Measurements from ENCODE around the gene TNFRSF21.
"Not testable (repeated sequence)": the region's sequence is repeated elsewhere in the genome, so short reads cannot be mapped to it uniquely, and the experiment has no call there.

The TNFRSF21 gene

DNA sequence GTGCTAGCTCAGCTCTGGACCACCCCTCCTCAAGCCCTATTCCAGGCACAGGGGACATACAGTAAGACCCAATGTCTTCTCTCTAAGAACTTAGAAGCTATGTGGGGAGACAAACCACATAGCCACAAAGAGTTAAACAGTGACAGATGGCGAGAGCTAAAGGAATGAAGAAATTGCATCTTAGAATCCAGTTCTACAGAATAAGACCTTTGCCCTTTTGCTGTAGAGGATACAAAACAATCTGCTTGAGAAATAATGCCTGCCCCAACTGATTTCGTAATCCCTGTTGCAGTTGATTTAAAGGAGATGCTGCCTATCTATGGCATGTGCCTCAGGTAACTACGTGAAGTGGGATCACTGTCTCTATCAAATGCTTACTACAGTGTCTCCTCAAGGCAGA is 31.2 kb downstream of the TNFRSF21 start:
- no peak for DNase-seq

DNA sequence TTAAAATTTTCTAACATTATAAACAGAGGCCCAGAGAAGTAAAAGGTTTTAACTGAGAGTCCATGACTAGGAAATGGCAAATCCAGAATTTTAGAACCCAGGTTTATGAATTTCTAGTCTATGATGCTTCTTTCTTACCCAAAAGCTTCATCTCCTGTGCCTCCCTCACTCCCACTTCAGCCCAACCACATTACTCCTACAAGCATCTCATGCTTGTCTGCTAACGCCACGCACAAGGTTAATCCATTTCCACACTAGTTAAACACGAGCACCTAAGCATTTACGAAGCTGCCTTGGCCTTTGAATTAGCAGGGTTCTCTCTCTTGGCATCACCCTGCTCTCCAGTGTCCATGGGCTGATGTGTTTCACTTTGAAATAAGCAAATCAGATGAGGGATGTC is 32.0 kb downstream of the TNFRSF21 start:
- no peak for DNase-seq

DNA sequence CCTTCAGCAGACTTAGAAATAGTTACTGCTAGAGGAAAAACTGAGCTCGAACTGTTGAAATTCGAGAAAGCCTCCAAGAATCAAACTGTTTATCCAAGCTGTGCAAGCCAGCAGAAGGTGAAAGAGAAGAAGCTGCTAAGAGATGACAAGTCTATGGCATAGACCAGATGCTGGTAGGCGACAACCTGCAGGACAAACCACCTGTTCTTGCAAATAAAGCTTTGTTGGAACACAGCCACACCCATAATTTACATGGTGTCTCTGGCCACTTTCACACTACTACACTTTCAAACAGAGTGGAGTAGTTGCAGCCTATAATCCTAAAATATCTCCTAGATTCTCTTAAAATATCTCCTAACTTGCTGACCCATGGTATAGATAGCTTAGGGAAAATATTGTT is 33.3 kb downstream of the TNFRSF21 start:
- no peak for DNase-seq

DNA sequence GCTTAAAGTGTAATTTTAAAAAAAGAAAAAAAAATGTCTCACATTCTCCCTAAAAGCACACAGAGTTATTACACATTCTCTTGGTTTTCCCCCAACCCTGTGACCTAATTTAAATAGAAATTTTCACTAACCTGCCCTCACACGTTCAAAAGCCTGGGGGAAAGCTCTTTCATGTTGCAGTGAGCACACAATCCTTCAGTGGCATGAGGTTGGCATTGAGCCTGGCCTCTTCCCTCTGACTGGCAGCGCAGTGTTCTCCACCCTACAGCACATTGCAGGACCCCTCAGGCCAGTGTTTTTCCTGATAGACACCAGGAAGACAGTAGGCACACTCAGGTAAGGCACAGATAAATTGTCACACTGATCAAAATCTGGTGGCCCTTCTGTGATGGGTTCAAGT is 34.1 kb downstream of the TNFRSF21 start:
- DNase-seq: no peak

DNA sequence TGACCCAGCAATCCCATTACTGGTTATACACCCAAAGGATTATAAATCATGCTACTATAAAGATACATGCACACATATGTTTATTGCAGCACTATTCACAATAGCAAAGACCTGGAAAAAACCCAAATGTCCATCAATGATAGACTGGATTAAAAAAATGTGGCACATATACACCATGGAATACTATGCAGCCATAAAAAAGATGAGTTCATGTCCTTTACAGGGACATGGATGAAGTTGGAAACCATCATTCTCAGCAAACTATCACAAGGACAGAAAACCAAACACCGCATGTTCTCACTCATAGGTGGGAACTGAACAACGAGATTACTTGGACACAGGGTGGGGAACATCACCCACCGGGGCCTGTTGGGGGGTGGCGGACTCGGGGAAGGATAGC is 34.6 kb downstream of the TNFRSF21 start:
- not testable (repeated sequence) for DNase-seq

DNA sequence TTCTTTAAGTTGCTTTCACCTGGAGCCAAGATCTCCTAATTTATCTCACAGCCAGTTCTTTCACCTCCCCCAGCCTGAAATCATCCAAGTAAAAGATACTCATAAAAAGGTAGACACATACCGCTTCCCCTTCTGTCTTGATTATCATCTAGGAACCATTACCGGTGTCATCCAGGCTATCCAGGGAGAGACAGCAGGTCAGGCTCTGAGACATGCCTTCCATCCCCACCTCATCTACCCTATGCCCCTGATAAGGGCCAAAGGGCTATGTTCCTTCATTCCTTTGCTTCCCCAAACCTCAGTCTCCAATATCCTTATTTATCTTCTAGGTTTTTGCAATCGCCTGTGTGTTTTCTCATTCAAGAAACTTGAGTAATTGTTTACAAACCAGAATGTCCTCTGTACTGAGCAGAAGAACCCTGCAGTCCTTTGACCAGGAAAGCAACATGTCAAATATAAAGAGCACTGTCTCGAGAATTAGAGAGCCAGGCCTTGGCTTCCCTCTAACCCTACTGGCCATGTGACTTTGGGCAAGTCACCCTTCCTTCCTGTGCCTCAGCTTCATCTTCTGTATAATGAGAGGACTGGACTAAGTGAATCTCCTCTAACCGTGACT is 41.0 kb downstream of the TNFRSF21 start:
- DNase-seq: no peak

DNA sequence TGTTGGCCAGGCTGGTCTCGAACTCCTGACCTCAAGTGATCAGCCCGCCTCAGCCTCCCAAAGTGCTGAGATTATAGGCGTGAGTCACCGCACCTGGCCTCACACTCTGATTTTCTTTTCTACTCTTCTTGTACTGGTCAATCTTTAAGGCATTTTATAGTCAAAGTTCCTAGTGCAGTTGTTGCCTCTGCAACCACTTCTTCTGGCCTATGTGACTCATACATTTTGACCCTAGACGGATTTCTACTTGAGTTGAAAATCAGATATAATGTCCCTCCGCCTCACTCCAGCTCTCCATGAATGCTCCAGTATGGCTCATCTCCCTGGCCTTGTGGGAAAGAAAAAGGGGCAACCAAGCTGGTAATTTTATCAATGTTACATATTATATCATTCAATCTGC is 42.4 kb downstream of the TNFRSF21 start:
- DNase-seq: no peak

DNA sequence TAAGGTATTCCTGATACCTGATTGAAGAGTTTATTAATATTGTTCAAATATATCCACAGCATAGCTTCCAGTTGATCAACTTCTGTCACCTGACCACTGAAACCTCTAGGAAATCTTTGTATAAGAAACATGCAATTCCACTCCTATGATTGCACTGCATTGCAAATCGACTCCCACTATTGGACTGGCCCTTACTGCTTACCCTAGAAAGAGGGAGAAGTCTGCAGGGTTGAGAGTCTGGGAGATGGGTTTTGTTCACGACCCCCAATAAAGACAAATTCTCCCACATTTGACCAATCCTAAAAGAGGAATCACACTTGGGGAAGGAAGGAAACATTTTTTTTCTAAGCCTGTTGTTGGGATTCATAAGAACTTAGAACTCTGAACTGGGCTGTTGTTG is 43.7 kb downstream of the TNFRSF21 start:
- no peak for DNase-seq

DNA sequence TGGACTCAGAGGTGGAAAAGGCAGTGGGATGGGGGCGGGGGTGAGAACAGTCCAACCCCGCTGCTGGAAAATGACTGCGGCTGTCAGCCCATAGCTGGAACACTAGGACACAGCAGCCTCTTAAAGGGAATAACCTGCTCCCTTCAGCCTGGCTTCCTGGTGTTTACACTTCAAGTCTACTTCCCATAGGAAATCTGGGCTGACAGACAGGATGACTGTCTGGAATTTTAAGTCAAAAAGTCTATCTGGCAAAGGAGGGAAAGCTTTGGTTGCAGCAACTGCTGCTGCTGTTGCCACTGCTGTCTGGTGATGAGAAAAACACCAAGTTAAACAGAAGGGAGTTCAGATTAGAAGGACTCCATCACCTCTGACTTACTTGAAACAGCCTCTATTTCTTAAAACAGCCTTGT is 44.9 kb downstream of the TNFRSF21 start:
- DNase-seq: no peak

DNA sequence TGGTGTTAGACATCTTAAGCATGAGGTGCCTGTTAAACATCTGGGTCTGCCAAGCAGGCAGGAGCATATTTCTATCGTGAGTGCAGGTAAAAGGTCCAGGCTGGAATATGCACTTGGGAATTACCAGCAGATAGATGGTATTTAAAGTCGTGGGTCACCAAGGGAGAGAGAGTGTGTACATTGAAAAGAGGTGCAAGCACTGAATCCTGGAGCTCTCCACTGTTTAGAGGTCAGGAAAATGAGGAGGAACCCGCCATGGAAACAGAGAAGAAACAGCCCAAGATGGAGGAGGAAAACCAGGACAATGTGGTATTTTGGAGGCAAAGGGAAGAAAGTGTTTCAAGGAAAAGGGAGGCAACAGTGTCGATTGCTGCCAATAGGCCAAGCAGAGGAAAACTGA is 46.4 kb downstream of the TNFRSF21 start:
- DNase-seq: no peak

DNA sequence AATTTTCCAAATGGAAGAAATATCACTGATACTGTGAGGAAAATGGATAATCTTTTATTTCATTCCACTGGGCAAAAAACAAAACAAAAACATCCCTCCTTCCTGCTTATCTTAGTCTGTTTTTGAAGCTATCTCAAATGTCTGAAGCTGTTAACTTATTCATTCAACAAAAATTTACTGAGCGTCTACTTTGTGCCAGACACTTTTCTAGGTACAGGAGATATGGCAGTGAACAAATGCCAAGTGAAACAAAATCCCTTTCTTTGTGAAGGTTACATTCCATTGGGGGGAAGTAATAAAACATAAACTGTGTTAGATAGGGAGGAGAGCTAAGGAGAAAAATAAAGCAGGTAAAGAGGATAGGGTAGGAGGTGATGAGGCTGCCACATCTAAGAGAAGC is 47.5 kb downstream of the TNFRSF21 start:
- no peak for DNase-seq

DNA sequence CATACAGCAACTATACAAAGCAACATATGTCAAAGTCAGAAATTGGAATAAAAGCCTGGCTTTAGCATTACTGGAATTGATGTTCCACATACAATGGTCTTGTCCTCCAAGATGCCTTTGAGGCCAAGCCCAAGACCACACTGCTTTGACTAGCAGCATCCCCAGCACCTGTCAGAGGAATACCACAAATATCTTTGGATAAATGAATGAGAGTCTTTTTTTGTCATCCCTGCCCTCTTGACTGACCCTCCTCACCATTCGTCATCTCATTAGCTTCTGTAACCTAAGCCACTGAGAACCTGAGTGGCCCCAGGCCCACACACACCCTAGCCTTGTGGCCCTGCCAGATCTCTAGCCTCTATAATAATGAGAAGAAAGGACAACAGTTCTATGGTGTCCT is 48.5 kb downstream of the TNFRSF21 start:
- DNase-seq: no peak

DNA sequence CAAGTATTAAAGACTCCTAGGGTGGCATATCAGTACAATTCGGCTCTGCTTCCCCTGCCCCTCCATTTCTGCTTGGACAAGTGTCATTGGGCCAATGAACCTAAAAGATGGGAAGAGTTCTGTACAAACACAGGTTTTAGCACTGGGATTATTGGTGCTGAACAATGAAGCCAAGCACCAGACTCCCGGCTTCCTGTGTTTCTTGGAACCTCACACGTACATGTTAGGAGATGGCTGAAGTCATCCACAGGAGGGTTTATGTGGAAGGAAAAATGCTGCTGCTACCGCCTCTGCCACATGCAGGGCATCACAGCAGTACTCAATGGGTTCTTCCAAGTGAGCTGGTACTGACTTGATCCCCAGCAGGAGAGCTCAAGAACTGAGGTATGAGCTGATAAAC is 49.7 kb downstream of the TNFRSF21 start:
- DNase-seq: no peak

DNA sequence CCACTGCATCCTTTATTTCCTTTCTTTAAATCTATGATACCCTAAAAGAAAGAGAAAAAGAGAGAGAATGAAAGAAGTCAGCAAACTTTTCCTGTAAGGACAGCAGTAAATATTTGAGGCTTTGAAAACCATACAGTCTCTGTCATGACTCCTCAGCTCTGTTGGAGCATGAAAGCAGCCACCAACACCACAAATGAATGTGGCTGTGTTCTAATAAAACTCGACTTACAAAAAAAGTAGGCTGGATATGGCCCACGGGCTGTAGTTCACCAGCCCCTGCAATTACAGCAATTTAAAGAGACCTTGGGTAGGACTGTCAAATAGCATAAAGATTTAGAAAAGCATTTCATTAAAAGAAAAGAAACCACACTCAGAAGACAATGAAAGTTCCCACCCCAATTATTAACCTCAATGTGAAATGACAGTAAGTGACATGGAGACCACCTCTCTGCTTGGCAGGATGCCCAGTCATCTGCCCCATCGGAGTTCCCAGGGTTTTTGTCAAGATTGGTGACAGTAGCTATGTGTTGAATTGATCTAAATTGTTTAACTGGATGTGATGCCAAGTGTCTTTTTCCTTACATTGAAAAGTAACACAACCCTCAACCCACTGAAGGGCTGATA is 50.9 kb downstream of the TNFRSF21 start:
- no peak for DNase-seq

DNA sequence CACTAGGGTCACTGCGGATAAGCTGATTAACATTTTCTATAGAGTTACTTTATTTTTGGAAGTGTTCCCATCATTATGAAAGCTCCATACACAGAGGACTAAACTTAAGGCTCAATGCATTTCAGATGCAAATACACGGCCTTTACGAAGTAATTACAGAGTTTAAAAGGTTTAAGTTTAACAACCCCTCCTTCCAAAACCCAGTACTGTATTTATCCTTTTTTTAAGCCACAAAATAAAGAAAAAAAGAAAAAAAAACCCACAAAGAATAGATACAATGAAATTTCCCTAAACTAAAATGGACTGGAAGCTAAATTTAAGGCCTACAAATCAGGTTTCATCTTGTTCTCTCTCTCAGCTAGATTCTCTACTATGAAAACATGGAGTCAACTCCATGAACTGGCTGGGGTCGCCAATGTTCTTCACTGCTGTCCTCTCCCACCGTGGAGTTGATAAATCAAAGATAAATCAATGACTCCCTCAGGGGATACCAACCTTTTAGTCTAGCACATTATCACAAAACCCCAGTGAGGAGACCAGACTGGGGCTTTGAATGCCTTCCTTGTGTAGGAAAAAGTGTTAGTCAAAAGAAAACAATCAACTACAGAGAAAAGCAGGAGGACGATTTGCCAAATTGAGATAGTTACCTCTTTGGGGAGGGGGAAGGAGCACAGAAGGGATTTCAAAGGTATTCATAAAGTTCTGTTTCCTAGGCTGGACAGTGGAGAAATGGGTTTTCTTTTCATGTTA is 52.5 kb downstream of the TNFRSF21 start:
- no peak for DNase-seq

DNA sequence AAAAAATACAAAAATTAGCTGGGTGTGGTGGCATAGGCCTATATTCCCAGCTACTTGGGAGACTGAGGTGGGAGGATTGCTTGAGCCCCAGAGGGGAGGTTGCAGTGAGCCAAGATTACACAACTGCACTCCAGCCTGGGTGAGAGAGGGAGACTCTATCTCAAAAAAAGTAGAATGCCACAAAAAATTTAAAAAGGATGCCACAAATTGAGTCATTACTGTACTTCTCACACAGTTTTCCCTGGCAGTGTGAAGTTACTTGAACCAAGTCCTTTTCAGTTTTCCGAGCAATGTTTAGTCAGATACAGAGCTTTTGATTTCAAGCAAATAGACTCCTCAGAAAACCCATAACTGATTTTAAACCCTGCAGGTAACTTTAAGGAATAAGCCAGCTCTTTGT is 53.3 kb downstream of the TNFRSF21 start:
- DNase-seq: no peak

DNA sequence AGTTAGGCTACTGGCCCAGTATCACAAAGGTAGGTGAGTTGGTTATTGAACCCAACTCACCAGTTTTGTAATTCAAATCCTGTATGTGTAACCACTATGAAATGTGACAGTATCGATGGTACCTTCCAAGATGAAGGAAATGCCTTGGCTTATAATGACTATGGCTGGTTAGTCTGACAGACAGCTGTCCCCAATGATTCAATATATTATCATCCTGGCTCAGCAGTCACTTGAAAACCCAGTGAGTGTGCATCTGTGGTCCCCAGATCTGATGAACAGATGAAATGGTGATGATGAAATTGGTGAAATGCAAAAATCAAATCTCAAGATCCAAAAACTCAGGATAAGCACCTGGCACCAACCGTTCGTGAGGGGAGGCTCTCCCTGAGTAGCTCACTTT is 54.8 kb downstream of the TNFRSF21 start:
- DNase-seq: no peak

DNA sequence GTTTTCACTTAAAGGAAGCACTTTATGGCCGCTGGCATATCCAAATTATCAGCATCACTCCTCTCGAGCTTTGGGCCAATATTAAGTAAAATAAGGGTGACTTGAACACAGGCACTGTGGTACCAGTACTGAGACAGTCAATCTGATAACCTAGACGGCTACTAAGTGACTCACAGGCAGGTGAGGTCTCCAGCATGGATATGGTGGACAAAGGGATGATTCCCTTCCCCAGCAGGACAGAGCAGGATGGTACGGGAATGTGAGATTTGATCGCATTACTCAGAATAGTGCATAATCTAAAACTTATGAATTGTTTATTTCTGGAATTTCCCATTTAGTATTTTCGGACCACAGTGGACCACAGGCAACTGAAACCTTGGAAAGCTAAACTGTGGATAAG is 55.7 kb downstream of the TNFRSF21 start:
- no peak for DNase-seq

DNA sequence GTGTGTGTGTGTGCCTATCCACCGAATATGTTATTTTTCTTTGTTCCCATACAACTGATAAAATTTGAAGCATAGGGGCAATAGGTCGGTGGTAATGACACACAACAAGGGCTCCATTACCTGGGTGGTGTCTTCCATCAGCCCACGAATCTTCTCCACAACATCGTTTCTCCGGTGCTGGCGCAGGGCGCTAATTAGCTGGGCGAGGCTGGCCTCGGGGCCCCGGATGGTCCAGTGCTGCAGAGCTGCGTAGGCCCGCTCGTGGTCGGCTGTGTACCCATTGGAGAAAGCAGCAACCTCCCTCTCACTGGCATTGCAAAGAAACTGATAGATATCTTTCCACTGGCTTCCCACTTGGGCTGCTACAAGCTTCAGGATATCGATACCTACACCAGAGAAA is 56.6 kb downstream of the TNFRSF21 start:
- DNase-seq: no peak

DNA sequence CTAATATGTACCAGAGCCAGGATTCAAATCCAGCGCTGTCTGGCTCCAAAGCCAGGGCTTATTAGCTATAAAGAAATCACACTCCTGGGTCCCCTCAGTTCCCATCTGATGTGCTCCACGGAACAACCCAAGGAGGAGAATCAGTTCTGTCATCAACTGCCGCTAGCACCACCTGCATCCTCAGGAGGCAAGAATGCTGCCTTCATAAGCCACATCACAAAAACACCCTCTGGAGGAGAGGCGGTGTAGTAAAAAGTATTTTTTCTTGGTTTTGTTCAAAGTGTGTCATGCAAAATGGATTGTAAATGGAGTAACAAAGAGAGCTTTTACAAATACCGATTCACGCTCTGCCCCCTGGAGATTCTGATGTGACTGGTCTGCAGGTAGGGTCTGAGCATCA is 57.1 kb downstream of the TNFRSF21 start:
- DNase-seq: no peak

DNA sequence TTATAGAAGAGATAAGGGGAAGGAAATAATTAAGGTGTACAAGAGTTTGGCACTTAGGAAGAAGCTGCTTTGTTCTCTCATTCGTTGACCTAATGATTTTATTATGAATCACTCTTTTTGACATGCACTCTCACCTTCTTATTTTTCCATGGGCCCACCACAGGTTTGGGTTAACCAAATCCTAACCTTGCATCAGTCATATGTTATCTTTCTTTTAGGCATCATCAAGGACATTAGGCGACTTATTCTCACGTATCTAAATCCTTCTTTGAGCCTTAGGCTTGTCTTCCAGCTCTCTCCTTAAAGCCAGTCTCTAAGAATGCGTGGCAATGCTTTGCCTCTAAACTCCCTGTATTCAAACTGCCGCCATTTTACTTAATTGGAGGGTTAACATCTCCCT is 58.3 kb downstream of the TNFRSF21 start:
- no peak for DNase-seq

DNA sequence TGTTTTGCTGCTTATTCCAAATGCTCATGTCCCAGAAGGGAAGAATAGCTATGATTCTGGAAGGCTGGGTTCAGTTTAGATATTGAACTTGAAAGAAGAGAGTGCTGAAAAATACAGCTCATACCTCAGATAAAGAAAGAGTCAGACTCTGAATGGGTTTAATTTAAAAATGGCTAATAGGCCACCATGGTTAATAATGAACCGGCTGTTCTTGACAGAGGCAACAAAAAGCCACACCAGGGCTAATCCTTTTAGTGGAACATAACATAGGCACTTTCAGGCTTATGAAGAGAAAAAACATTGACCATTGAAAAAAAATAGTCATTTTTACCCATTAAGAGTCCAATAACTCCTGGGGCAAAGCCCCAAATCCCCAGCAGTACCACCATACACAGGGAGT is 59.4 kb downstream of the TNFRSF21 start:
- DNase-seq: no peak

DNA sequence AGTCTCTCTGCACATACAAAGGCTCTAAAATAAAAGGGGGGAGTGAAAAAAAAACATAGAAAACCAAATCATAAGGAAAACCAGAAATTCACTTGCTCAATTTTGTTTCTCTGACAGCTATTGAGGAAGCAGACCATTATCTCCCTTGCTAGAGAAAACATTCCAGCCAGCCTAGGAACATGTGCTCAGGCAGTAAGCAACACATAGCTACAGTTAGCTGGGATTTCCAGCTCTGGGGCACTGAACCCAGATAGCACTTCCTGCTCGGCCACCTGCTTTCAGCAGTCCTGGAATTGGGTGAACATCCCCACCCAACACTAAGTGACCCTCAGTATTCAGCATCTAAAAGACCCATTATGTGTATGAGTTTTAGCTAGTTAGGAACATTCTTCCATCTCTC is 61.3 kb downstream of the TNFRSF21 start:
- DNase-seq: no peak

DNA sequence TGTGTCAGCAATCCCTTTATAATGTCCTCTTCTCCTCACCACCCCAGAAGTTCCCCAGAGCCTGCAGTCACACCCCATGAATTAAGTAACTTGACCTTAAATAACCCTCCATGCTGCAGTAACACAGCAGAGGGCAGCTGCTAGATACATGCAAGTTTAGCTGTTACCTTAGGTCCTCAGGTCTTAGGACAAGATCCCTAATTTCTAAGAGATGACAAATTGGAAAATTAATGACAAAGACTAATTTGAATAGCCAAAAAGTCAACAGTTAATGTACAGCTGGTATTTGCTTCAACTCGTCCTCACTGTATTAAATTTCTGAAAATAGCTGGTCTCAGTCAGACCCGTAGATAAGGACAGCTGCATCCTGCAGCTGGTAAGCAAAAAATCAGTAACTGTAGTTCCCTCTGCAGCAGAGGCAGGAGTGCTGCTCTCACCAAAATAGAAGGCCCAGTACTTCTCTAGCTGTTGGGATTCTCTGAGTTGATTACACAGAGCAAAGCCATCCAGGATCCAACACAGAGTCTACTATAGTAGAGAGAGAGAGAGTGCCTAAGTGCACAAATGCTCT is 62.4 kb downstream of the TNFRSF21 start:
- DNase-seq: no peak

Measured in activated gamma-delta T cell treated with Interleukin-2 at 50 U/mL for 16 hours (primary cell).